ENCODE measurements around the gene DISC1. TPM values are rescaled to one million over a fixed set of nuclear protein-coding genes. Genes with fewer than 3 reads are reported as not detected.

The DISC1 gene
- total RNA-seq, 3 donors from 2014 or later: 4.8 to 11.3 (median 8.9) TPM

DNA sequence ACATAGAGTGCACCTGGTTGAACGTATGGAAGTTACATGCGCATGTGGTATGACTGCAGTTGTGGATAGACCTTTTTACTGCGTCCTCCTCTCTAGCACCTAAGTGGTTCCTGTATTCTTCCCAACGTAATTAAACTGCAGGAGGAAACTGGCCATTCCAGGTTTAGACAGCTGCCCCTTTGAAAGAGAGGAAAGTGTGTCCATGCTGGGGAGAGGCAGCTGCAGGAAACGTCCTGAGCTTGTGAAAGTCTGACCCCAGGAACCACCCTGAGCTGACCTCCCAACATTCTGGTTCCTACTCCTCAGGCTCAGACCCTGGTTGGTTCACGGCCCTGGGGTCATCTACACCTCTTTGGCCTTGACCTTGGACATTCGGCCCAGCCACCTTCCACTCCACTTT lies 309.3 kb downstream of the DISC1 start:
- no peaks in the 10 kb centered on the region for H3K36me3 ChIP-seq (ENCODE audit: low read depth)
- intact Hi-C loops (cut with DNase I, micrococcal nuclease): no loop called here
- peak; percentile 44 for ATAC-seq
- H3K4me1 ChIP-seq (ENCODE audit: low read depth): peaks cover 16% of the 10 kb centered on the region
- H3K4me3 ChIP-seq: no peak overlapping the region
- no peak for DNase-seq
- H3K9me3 ChIP-seq: peaks cover 6% of the 10 kb centered on the region
- TF ChIP-seq, protein P1, sequence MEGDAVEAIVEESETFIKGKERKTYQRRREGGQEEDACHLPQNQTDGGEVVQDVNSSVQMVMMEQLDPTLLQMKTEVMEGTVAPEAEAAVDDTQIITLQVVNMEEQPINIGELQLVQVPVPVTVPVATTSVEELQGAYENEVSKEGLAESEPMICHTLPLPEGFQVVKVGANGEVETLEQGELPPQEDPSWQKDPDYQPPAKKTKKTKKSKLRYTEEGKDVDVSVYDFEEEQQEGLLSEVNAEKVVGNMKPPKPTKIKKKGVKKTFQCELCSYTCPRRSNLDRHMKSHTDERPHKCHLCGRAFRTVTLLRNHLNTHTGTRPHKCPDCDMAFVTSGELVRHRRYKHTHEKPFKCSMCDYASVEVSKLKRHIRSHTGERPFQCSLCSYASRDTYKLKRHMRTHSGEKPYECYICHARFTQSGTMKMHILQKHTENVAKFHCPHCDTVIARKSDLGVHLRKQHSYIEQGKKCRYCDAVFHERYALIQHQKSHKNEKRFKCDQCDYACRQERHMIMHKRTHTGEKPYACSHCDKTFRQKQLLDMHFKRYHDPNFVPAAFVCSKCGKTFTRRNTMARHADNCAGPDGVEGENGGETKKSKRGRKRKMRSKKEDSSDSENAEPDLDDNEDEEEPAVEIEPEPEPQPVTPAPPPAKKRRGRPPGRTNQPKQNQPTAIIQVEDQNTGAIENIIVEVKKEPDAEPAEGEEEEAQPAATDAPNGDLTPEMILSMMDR (IDR thresholded peaks at IDR 0.05): no peak

DNA sequence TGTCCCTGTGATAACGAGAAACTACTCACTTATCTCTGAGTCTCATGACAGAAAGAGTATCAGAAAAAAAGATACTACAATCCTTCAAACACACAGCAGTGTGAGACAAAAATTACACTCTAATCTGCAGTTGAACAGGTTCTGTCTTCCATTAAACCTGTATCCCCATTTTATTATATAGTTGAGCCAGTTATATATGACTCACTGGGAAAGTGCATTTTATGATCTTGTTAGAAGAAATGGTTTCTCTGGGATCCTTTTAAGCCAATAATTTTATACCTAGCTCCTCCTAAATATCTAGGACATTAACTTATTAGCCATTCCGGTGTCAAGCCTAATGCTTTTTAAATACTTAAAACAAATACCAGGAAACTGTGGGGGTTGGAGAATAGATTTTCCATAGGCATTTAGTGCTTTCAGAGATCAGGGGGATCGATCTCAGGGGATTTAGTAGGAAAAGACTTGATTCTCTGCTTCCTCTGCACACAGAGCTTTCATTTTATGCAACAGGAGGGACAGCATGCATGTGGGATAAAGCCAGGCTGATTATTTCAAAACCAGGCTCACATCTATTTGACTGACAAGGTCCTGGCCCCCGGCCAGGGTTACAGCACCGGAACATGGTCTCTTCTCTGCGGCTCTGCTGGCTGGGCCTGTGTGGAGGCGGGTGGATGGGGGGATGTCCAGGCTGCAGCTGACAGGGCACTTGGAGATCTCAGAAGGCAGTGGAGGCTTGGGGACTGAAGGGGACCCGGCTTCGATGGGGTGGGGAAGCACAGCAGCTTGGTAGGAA lies 310.6 kb downstream of the DISC1 start:
- ATAC-seq (no peak), DNase-seq (peak in 2 of 3 donors; percentile 28 to 60)

DNA sequence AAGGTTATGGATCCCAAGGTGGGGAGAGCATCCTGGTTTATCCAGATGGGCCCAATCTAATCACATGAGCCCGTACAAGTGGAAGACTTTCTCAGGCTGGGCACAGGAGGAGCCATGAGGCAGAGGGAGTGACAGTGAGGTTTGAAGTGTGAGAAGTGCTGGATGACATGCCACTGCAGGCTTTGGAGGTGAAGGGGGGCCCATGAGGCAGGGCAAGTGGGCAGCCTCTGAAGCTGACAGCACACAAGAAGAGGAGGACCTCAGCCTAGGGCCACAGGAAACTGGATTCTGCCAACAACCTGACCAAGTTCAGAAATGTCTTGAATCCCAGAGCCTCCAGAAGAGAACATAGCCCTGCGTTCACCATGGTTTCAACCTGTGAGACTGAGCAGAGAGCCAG lies 311.6 kb downstream of the DISC1 start:
- TF ChIP-seq, protein P1 (IDR thresholded peaks at IDR 0.05): no peak
- intact Hi-C loops (cut with DNase I, micrococcal nuclease): no loop called here
- ATAC-seq (no peak), DNase-seq (no peak)
- Histone ChIP-seq H3K36me3 (ENCODE audit: low read depth) (no peaks in the 10 kb centered on the region), H3K9me3 (no peaks in the 10 kb centered on the region), H3K4me1 (ENCODE audit: low read depth) (peaks cover 16% of the 10 kb centered on the region), H3K4me3 (no peak overlapping the region)

More for the DNA sequence above, 310.6 kb downstream of the DISC1 start:
- Histone ChIP-seq H3K9me3 (no peaks in the 10 kb centered on the region), H3K4me3 (no peak overlapping the region), H3K36me3 (ENCODE audit: low read depth) (no peaks in the 10 kb centered on the region), H3K4me1 (ENCODE audit: low read depth) (peaks cover 16% of the 10 kb centered on the region)
- intact Hi-C loops (cut with DNase I, micrococcal nuclease): no loop called here
- TF ChIP-seq, protein P1 (IDR thresholded peaks at IDR 0.05): no peak

DNA sequence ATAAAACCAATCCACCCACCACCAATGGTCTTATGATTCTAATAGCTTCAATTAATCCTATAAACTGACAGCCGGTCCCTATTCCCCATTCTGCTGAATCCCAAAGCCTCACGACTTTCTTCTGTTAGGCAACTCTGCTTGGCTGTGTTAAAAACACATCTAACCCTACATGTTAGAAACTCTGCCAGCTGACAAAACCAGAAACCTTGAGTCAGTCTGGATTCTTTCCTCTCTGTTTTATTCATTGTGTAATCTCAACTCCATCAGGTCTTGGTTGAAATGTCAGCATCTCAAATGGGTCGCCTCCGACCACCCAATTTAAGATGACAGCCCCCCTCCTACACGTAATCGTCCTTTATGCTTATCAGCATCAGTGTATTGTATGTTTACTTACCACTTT lies 312.1 kb downstream of the DISC1 start:
- no peak for ATAC-seq

DNA sequence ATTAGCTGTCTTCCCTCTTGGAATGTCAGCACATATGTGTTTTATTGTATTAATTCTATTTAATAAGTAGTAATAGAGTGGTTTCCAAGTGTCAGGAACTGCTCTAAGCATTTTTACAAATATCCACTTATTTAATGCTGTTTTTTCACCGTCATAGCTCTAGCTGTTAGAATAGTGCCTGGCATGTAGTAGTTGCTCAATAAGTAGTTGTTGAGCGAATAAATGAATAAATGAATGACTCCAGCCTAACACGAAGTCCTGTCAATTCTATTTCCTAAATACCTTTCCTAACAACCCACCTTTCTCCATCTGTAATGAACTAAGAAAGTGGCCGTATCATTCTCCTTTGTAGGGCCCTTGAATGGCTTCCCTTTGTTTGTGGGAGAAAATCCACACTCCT lies 312.5 kb downstream of the DISC1 start:
- intact Hi-C loops (cut with DNase I, micrococcal nuclease): no loop called here
- no peak for ATAC-seq
- TF ChIP-seq, protein P1 (IDR thresholded peaks at IDR 0.05): no peak
- peaks cover 16% of the 10 kb centered on the region for H3K4me1 ChIP-seq (ENCODE audit: low read depth)
- no peak overlapping the region for H3K4me3 ChIP-seq
- H3K36me3 ChIP-seq (ENCODE audit: low read depth): no peaks in the 10 kb centered on the region
- no peak for DNase-seq
- H3K9me3 ChIP-seq: no peaks in the 10 kb centered on the region

More for the DNA sequence above, 312.1 kb downstream of the DISC1 start:
- intact Hi-C loops (cut with DNase I, micrococcal nuclease): no loop called here
- DNase-seq: no peak
- TF ChIP-seq, protein P1 (IDR thresholded peaks at IDR 0.05): no peak
- Histone ChIP-seq H3K4me1 (ENCODE audit: low read depth) (peaks cover 16% of the 10 kb centered on the region), H3K4me3 (no peak overlapping the region), H3K36me3 (ENCODE audit: low read depth) (no peaks in the 10 kb centered on the region), H3K9me3 (no peaks in the 10 kb centered on the region)
